Upper lobe of left lung (tissue), 6 donors: ENCODE data around the gene TJP2. TPM values are rescaled to one million over a fixed set of nuclear protein-coding genes. Genes with fewer than 3 reads are reported as not detected.

ENCODE experiments used
- ATAC-seq, 2 donors: fragments of 200-7000 bp; cut with Tn5 transposase; one replicate each; pipeline ENCODE4 v1.9.1; 2022; ENCODE audit warnings: mild to moderate bottlenecking in 2 of 2, moderate library complexity in 2 of 2; ENCODE audit not compliant: low FRiP score in 2 of 2
- DNase-seq, 2 donors: peaks; one replicate each; pipeline ENCODE4 v3.0.0-alpha.2; 2019 to 2020
- H3K27ac ChIP-seq, 4 donors: fragments of 200-600 bp; sonication (generic); one replicate each; pipeline ENCODE4 v1.5.1; 2016 to 2019
- H3K27me3 ChIP-seq, 4 donors: fragments of 200-600 bp; sonication (generic); one replicate each; pipeline ENCODE4 v1.5.1; 2017 to 2019
- H3K36me3 ChIP-seq, 4 donors: fragments of 200-600 bp; sonication (generic); one replicate each; pipeline ENCODE4 v1.5.1; 2016 to 2019
- H3K4me1 ChIP-seq, 4 donors: fragments of 200-600 bp; sonication (generic); one replicate each; pipeline ENCODE4 v1.5.1; 2018 to 2019
- H3K4me3 ChIP-seq, 4 donors: fragments of 200-600 bp; sonication (generic); one replicate each; pipeline ENCODE4 v1.5.1; 2017 to 2019; ENCODE audit warnings: mild to moderate bottlenecking in 2 of 4, moderate library complexity in 1 of 4
- H3K9me3 ChIP-seq, 4 donors: fragments of 200-600 bp; sonication (generic); one replicate each; pipeline ENCODE4 v1.5.1; 2018 to 2019
- CTCF ChIP-seq, 6 experiments: fragments of 450-650 bp in 4 of 6; fragments of 200-600 bp in 2 of 6; sonication (generic) in 2 of 6; IDR thresholded peaks; one replicate each; pipeline ENCODE4 v1.5.1; 2016 to 2019; ENCODE audit warnings: antibody characterized with exemption in 6 of 6
- EP300 ChIP-seq, 4 donors: sonication (generic); formaldehyde crosslinking; IDR thresholded peaks; one replicate each; pipeline ENCODE4 v1.5.1; 2017; ENCODE audit warnings: antibody characterized with exemption in 4 of 4, control low read depth in 2 of 4
- POLR2A ChIP-seq, 4 donors: fragments of 450-650 bp; IDR thresholded peaks; one replicate each; pipeline ENCODE4 v1.5.1; 2016 to 2017; ENCODE audit warnings: antibody characterized with exemption in 4 of 4, mild to moderate bottlenecking in 2 of 4
- POLR2AphosphoS5 ChIP-seq, 2 donors: sonication (generic); formaldehyde crosslinking; IDR thresholded peaks; one replicate each; pipeline ENCODE4 v1.5.1; 2017; ENCODE audit warnings: antibody characterized with exemption in 2 of 2
- WGBS, 2 donors: methylation state at CpG; one replicate each; pipeline ENCODE4 v1.1.5; 2017 to 2018; 5-methylcytosine and 5-hydroxymethylcytosine counted together
- total RNA-seq, 6 donors: library from RNA; depleted of rRNA in 4 of 6; stranded (reverse); fragments of >200 nt in 4 of 6; gene quantifications; one replicate each; pipeline versions ENCODE4 v1.1.0 to v1.2.1, GENCODE V29; 2016 to 2021
- donor health status: DM: no; HTN: no; CAD: no; lungs with moderate emphysema.
- donor health status: DM: no; HTN: yes; CAD: no; lungs with severe emphysema.

TJP2 gene
- total RNA-seq, 6 donors from 2014 or later = 98.3 to 270 (median 185) TPM

GRCh38 chr9:69295872-69296552 is 121.9 kb downstream of the TJP2 start:
- Histone ChIP-seq H3K4me1 (peaks cover 0 to 4% (median 0%) of the 10 kb centered on the region in 4 donors), H3K4me3 (no peak overlapping the region), H3K36me3 (no peaks in the 10 kb centered on the region), H3K9me3 (no peaks in the 10 kb centered on the region), H3K27ac (no peak overlapping the region), H3K27me3 (no peaks in the 10 kb centered on the region)
- TF ChIP-seq POLR2AphosphoS5 (IDR thresholded peaks at IDR 0.05) = no peak
- no peak for TF ChIP-seq EP300 (IDR thresholded peaks at IDR 0.05)
- no peak for TF ChIP-seq CTCF (IDR thresholded peaks at IDR 0.05)
- TF ChIP-seq POLR2A (IDR thresholded peaks at IDR 0.05) = no peak
- DNase-seq (no peak), ATAC-seq (no peak)
- 38 to 60% methylated on average over 9 of the region's 9 CpGs for WGBS, 2 donors

DNA sequence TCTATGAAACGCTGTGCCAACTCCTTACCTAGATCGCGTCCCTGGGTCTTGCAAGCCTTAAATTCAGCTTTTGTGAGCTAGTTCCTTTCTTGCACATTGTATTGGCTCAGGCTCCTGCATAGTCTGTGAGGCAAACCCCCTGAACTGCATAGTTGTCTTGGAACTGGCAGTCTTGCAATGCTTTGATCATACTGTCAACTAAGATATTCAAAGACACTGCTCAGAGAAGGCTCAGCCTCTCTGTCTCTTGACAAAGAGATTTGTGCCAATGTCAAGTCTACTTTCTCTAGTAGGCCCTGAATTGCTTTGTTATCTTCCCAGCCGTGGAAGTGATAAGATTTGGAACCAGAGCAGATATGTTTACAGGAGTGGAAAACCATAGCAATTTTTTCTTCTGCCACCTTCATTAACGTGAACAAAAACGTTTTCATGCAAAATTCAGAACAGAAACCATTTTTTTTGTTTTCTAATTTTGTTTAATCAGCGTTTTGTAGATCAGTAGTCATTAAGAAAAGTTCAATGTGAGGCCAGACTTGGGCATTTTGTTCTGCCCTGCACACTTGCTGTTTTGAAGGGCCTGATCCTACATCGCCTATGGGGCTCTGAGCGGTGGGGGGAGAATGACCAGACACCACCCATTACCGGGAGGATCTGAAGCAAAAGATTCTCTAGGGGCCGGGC is 123.4 kb downstream of the TJP2 start:
- H3K4me1 ChIP-seq = peaks cover 0 to 4% (median 0%) of the 10 kb centered on the region in 4 donors
- DNase-seq (no peak), ATAC-seq (no peak)
- no peaks in the 10 kb centered on the region for H3K36me3 ChIP-seq
- no peak overlapping the region for H3K4me3 ChIP-seq
- no peak for TF ChIP-seq POLR2A (IDR thresholded peaks at IDR 0.05)
- no peak for TF ChIP-seq CTCF (IDR thresholded peaks at IDR 0.05)
- H3K9me3 ChIP-seq = no peaks in the 10 kb centered on the region
- no peak overlapping the region for H3K27ac ChIP-seq
- no peaks in the 10 kb centered on the region for H3K27me3 ChIP-seq
- 72 to 78% methylated on average over 11 of the region's 11 CpGs for WGBS, 2 donors

DNA sequence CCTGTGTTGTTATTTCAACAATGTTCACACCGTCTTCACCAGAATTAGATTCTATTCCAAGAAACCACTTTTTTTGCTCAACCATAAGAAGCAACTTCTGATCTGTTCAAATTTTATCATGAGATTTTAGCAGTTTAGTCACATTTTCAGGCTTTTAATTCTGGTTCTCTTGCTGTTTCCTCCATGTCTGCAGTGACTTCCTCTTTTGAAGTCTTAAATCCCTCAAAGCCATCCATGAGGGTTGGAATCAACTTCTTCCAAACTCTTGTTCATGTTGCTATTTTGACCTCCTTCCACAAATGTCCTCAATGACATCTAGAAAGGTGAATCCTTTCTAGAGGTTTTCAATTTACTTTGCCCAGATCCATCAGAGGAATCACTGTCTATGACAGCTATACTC is 125.2 kb downstream of the TJP2 start:
- Histone ChIP-seq H3K9me3 (no peaks in the 10 kb centered on the region), H3K27me3 (no peaks in the 10 kb centered on the region), H3K27ac (no peak overlapping the region), H3K36me3 (no peaks in the 10 kb centered on the region), H3K4me1 (peaks cover 0 to 4% (median 0%) of the 10 kb centered on the region in 4 donors), H3K4me3 (no peak overlapping the region)
- no peak for DNase-seq
- no peak for TF ChIP-seq POLR2A (IDR thresholded peaks at IDR 0.05)
- no peak for TF ChIP-seq EP300 (IDR thresholded peaks at IDR 0.05)
- no peak for TF ChIP-seq CTCF (IDR thresholded peaks at IDR 0.05)
- no peak for TF ChIP-seq POLR2AphosphoS5 (IDR thresholded peaks at IDR 0.05)
- 50 to 68% methylated on average over 1 of the region's 1 CpG for WGBS, 2 donors
- no peak for ATAC-seq

DNA sequence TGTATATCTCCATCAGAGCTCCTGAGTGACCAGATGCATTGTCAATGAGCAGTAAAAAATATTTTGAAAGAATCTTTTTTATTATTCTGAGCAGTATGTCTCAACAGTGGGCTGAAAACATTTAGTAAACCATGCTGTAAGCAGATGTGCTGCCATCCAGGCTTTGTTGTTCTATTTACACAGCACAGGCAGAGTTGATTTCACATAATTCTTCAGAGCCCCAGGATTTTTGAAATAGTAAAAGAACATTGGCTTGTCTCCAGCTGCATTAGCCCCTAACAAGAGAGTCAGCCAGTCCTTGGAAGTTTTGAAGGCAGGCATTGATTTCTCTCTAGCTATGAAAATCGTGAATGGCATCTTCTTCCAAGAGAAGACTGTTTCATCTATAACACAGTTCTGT is 125.7 kb downstream of the TJP2 start:
- DNase-seq (no peak), ATAC-seq (no peak)
- H3K9me3 ChIP-seq = no peaks in the 10 kb centered on the region
- no peak overlapping the region for H3K4me3 ChIP-seq
- peaks cover 0 to 4% (median 0%) of the 10 kb centered on the region in 4 donors for H3K4me1 ChIP-seq
- H3K36me3 ChIP-seq = no peaks in the 10 kb centered on the region
- H3K27ac ChIP-seq = no peak overlapping the region
- TF ChIP-seq EP300 (IDR thresholded peaks at IDR 0.05) = no peak
- TF ChIP-seq POLR2AphosphoS5 (IDR thresholded peaks at IDR 0.05) = no peak
- no peak for TF ChIP-seq POLR2A (IDR thresholded peaks at IDR 0.05)
- no peak for TF ChIP-seq CTCF (IDR thresholded peaks at IDR 0.05)
- 46 to 58% methylated on average over 1 of the region's 1 CpG for WGBS, 2 donors
- H3K27me3 ChIP-seq = no peaks in the 10 kb centered on the region
